ENCODE measurements around the gene GPR160. TPM values are rescaled to one million over a fixed set of nuclear protein-coding genes. Genes with fewer than 3 reads are reported as not detected.

GPR160 gene
- total and polyA plus RNA-seq, 2 experiments from 2014 or later: 39.4 to 55.7 TPM

GRCh38 chr3:170023165-170023564 is 14.6 kb upstream of the GPR160 start:
- ATAC-seq (no peak), DNase-seq (ENCODE audit: low spot score) (no peak)
- Histone ChIP-seq H3K9me2 (ENCODE audit: insufficient read depth) (no peaks in the 10 kb centered on the region), H2AFZ (no peak overlapping the region), H3K4me2 (no peak overlapping the region), H3K79me2 (replicated peaks; ENCODE audit: insufficient read depth) (no peaks in the 10 kb centered on the region), H3K27ac (ENCODE audit: low read depth) (no peak overlapping the region), H3K36me3 (ENCODE audit: insufficient read depth) (no peaks in the 10 kb centered on the region), H3K27me3 (ENCODE audit: insufficient read depth) (no peaks in the 10 kb centered on the region), H3F3A (replicated peaks; ENCODE audit: low read depth) (no peaks in the 10 kb centered on the region), H4K20me1 (replicated peaks; ENCODE audit: insufficient read depth) (no peaks in the 10 kb centered on the region), H3K4me1 (ENCODE audit: insufficient read depth) (no peaks in the 10 kb centered on the region), H3K4me3 (no peak overlapping the region)
- no peak overlapping the region for H3K4me3 Mint-ChIP-seq
- no peaks in the 10 kb centered on the region for H3K4me1 Mint-ChIP-seq
- peaks cover 2% of the 10 kb centered on the region for H3K27me3 Mint-ChIP-seq (ENCODE audit: insufficient read depth, low read depth, poor library complexity)
- no peaks in the 10 kb centered on the region for H3K9me3 Mint-ChIP-seq
- no peak overlapping the region for H3K27ac Mint-ChIP-seq
- TF ChIP-seq POLR2AphosphoS5 (IDR thresholded peaks at IDR 0.05; ENCODE audit: low read depth): no peak
- TF ChIP-seq, protein P1, sequence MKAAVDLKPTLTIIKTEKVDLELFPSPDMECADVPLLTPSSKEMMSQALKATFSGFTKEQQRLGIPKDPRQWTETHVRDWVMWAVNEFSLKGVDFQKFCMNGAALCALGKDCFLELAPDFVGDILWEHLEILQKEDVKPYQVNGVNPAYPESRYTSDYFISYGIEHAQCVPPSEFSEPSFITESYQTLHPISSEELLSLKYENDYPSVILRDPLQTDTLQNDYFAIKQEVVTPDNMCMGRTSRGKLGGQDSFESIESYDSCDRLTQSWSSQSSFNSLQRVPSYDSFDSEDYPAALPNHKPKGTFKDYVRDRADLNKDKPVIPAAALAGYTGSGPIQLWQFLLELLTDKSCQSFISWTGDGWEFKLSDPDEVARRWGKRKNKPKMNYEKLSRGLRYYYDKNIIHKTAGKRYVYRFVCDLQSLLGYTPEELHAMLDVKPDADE (IDR thresholded peaks at IDR 0.05): no peak
- no peak for TF ChIP-seq ZNF331 (CRISPR knock-in tag; IDR thresholded peaks at IDR 0.05; ENCODE audit: low read depth)
- no peak for TF ChIP-seq REST (IDR thresholded peaks at IDR 0.05; ENCODE audit: unreplicated experiment)
- no peak for TF ChIP-seq EZH2 (IDR thresholded peaks at IDR 0.05; ENCODE audit: low read depth, unreplicated experiment)
- TF ChIP-seq STAT1 (IDR thresholded peaks at IDR 0.05; ENCODE audit: unreplicated experiment): no peak
- TF ChIP-seq, protein P2, sequence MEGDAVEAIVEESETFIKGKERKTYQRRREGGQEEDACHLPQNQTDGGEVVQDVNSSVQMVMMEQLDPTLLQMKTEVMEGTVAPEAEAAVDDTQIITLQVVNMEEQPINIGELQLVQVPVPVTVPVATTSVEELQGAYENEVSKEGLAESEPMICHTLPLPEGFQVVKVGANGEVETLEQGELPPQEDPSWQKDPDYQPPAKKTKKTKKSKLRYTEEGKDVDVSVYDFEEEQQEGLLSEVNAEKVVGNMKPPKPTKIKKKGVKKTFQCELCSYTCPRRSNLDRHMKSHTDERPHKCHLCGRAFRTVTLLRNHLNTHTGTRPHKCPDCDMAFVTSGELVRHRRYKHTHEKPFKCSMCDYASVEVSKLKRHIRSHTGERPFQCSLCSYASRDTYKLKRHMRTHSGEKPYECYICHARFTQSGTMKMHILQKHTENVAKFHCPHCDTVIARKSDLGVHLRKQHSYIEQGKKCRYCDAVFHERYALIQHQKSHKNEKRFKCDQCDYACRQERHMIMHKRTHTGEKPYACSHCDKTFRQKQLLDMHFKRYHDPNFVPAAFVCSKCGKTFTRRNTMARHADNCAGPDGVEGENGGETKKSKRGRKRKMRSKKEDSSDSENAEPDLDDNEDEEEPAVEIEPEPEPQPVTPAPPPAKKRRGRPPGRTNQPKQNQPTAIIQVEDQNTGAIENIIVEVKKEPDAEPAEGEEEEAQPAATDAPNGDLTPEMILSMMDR (conservative IDR thresholded peaks at IDR 0.05; ENCODE audit: low read depth in 2 of 2): no peak
- TF ChIP-seq NANOG (IDR thresholded peaks at IDR 0.05; ENCODE audit: borderline replicate concordance): no peak
- TF ChIP-seq, protein P3, sequence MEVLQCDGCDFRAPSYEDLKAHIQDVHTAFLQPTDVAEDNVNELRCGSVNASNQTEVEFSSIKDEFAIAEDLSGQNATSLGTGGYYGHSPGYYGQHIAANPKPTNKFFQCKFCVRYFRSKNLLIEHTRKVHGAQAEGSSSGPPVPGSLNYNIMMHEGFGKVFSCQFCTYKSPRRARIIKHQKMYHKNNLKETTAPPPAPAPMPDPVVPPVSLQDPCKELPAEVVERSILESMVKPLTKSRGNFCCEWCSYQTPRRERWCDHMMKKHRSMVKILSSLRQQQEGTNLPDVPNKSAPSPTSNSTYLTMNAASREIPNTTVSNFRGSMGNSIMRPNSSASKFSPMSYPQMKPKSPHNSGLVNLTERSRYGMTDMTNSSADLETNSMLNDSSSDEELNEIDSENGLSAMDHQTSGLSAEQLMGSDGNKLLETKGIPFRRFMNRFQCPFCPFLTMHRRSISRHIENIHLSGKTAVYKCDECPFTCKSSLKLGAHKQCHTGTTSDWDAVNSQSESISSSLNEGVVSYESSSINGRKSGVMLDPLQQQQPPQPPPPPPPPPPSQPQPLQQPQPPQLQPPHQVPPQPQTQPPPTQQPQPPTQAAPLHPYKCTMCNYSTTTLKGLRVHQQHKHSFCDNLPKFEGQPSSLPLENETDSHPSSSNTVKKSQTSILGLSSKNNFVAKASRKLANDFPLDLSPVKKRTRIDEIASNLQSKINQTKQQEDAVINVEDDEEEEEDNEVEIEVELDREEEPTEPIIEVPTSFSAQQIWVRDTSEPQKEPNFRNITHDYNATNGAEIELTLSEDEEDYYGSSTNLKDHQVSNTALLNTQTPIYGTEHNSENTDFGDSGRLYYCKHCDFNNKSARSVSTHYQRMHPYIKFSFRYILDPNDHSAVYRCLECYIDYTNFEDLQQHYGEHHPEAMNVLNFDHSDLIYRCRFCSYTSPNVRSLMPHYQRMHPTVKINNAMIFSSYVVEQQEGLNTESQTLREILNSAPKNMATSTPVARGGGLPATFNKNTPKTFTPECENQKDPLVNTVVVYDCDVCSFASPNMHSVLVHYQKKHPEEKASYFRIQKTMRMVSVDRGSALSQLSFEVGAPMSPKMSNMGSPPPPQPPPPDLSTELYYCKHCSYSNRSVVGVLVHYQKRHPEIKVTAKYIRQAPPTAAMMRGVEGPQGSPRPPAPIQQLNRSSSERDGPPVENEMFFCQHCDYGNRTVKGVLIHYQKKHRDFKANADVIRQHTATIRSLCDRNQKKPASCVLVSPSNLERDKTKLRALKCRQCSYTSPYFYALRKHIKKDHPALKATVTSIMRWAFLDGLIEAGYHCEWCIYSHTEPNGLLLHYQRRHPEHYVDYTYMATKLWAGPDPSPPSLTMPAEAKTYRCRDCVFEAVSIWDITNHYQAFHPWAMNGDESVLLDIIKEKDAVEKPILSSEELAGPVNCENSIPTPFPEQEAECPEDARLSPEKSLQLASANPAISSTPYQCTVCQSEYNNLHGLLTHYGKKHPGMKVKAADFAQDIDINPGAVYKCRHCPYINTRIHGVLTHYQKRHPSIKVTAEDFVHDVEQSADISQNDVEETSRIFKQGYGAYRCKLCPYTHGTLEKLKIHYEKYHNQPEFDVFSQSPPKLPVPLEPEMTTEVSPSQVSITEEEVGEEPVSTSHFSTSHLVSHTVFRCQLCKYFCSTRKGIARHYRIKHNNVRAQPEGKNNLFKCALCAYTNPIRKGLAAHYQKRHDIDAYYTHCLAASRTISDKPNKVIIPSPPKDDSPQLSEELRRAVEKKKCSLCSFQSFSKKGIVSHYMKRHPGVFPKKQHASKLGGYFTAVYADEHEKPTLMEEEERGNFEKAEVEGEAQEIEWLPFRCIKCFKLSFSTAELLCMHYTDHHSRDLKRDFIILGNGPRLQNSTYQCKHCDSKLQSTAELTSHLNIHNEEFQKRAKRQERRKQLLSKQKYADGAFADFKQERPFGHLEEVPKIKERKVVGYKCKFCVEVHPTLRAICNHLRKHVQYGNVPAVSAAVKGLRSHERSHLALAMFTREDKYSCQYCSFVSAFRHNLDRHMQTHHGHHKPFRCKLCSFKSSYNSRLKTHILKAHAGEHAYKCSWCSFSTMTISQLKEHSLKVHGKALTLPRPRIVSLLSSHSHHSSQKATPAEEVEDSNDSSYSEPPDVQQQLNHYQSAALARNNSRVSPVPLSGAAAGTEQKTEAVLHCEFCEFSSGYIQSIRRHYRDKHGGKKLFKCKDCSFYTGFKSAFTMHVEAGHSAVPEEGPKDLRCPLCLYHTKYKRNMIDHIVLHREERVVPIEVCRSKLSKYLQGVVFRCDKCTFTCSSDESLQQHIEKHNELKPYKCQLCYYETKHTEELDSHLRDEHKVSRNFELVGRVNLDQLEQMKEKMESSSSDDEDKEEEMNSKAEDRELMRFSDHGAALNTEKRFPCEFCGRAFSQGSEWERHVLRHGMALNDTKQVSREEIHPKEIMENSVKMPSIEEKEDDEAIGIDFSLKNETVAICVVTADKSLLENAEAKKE (CRISPR knock-in tag; IDR thresholded peaks at IDR 0.05): no peak
- no peak for TF ChIP-seq ZNF114 (CRISPR knock-in tag; IDR thresholded peaks at IDR 0.05)
- no peak for TF ChIP-seq EZH2phosphoT487 (IDR thresholded peaks at IDR 0.05; ENCODE audit: unreplicated experiment)
- TF ChIP-seq CREB1 (CRISPR knock-in tag; IDR thresholded peaks at IDR 0.05; ENCODE audit: low read depth): no peak
- H3K36me3 Mint-ChIP-seq (ENCODE audit: low read depth): no peaks in the 10 kb centered on the region

Measured in GM23338 (cell line).